Stimulated activated CD8-positive, alpha-beta memory T cell treated with anti-CD3 and anti-CD28 coated beads, Interleukin-4, amount 100 ng/mL, for 48 hours (primary cell): ENCODE measurements around the gene HPSE.
A peak's percentile ranks its signal among the peaks of the same experiment; 100 is the strongest.
"Not testable (repeated sequence)": the region's sequence is repeated elsewhere in the genome, so short reads cannot be mapped to it uniquely, and the experiment has no call there.

ENCODE experiments used
- DNase-seq: peaks from one replicate; pipeline ENCODE4 v3.0.0-alpha.2; 2020

The HPSE gene

DNA sequence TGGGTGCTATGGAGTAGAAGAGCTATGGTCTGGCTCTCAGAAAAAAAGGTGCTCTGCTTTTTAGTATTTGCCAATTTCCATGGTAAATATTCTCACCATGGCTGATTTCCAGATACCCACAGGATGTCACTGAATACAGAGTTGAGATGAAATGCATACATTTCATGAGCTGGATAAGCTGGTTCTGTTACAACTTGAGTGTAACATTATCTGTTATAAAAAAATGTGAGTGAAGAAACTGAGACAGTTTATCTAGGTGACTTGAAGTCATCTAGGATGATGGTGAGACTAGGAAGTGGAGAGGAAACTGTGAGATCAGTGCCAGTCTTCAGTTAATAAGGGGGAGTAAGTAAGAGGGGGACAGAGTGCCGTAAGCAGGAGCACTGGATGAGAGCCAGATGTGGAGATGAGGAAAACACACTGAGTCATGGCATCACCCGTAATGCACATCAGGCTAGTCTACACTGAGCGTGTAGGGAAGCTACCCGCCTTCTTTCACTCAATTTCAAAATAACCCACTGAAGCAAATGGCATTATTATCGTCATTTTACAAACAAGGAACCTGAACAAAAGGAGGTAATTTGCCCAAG is 5.0 kb downstream of the HPSE start:
- DNase-seq = no peak

DNA sequence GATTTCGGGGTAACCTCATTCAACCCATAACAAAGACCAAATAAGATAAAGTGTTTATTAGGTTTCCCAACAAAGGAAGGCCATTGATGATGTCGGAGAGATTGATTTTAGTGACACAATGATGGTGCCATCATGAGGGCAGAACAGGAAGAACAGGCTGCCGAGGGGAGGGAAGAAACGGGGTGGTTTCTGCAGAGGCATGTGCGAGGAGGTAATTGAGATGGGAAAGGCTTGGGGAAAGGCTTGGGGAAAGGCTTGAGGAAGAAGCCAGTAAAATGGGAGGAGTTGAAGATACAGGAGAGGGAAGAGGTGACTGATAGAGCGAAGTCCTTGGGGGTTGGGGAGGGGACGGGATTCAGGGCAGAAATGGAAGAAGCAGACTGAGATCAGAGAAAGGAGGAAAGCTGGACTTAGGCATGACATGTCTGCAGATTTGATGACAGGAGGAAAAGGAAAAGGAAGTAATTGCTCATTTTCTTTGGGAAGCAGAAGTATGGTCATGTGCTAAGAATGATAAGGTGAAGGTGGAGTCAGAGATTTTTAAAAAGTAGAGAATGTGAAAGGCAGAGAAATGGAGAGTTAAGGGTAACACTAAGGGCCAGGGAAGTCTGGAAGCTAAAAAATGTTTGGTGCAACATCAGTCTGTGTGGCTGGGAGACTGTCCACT is 6.0 kb downstream of the HPSE start:
- no peak for DNase-seq

DNA sequence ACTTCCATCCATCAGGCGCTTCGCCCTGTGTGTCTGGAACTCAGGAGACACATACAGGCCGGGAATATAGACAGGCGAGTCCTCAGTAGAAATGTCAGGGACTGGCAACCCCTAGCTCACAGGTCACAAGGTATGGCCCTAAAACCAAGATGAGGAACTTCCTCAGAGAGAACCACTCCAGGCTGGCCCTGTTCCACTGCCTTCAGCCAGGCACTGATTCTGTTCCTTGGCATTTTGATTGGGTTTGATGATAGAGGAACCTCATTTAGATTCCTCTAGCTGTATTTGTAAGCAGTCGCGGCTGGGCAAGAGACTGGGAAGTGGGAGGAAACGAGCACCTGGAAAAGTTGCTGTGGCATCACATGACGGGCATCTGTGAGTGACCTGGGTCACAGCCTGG is 8.1 kb downstream of the HPSE start:
- no peak for DNase-seq

DNA sequence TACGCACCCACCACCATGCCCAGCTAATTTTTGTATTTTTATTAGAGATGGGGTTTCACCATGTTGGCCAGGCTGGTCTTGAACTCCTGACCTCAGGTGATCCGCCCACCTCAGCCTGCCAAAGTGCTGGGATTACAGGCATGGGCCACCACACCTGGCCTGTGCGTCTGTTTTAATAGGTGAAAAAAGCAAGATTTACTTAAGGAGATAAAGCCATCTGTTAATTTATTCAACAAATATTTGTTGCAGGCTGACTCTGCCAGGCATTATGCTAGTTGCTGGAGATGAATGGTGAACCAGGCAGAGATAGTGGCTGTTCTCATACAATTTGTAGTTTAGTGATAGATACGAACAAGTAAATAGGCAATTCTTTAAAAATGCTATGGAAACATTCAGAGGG is 9.3 kb downstream of the HPSE start:
- DNase-seq = not testable (repeated sequence)

DNA sequence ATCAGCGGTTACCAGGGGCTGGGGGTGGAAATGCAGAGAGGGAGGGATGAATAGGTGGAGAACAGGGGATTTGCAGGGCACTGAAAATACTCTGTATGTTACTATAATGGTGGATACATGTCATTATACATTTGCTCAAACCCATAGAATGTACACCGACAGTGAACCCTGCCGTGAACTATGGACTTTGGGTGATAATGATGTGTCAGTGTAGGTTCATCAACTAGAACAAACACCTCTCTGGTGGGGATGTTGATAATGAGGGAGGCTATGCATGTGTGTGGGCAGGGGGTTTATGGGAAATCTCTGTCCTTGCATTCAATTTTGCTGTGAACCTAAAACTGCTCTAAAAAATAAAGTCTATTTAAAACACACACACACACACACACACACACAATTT is 11.5 kb downstream of the HPSE start:
- no peak for DNase-seq

DNA sequence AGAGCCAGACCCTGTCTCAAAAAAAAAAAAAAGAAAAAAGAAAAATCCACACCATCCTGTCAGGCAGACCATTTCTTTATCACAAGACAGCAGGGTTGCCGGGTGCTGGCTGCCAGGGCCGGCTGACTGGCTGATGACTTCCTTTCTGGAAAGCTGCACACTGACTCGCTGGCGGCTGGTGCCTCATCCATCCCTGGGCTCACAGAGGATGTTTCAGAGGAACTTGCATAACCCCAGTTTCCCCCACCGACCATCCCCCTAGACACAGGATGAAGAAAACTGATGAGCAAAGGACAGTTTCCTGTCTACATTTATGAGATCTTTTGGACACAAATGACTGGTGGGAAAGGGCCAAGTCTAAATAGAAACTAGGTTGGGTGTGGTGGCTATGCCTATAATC is 14.1 kb downstream of the HPSE start:
- DNase-seq = peak; percentile 37

DNA sequence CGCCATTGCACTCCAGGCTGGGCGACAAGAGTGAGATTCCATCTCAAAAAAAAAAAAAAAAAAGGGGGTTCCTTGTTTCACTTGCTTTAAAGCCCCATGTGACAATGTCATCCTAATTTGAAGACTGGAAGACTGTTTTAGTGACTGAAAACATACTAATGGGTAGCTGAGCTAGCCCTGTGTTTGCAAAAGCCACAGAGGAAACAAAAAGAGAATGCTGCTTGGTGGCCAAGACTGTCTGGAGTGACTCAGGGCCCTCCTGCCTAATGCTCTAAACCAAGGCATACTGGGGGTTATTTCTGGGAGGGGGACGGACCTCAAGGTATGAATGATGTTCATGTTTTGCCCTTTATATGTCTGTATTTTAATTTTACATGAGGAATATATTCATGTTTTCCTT is 16.0 kb downstream of the HPSE start:
- no peak for DNase-seq

DNA sequence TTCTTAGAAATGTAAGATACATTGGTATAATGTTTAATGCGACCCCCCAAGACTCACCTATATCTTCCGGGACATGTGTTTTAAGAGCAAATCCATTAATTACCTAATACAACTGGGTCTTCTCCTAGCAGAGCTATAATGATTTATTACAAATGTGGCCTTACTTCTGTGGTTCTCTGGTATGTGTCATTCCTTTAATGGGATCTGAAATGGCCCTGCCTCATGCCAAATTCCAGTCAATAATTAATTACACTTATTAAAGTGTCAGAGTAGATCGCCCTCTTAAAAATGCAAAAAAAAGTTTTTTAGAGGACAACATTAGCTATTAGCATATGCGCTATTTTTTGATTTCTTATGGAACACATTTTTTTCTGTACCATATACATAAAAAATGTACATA is 17.0 kb downstream of the HPSE start:
- no peak for DNase-seq

DNA sequence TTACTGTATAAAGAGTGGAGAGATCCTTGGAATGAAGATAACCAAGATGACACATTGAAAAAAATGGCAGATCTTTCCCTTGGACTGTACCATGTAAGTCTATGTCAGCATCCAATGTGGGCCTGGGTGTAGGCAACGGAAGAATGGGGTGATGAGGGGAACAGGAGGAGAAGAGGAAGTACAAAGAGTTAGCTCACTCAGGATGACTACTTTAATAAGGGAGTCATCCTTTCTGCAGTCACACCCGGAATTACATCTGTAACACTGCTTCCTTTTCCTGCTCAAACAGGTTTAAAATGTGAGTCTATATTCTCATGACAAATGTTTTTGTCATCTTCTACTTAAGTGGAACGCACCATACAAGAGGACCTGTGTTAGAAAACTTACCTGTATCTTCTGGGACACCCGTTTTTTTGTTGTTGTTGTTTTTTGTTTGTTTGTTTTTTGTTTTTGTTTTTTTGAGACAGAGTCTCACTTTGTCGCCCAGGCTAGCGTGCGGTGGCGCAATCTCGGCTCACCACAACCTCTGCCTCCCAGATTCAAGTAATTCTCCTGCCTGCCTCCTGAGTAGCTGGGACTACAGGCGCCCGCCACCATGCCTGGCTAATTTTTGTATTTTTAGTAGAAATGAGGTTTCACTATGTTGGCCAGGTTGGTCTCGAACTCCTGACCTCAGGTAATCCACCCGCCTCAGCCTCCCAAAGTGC is 18.0 kb downstream of the HPSE start:
- no peak for DNase-seq

DNA sequence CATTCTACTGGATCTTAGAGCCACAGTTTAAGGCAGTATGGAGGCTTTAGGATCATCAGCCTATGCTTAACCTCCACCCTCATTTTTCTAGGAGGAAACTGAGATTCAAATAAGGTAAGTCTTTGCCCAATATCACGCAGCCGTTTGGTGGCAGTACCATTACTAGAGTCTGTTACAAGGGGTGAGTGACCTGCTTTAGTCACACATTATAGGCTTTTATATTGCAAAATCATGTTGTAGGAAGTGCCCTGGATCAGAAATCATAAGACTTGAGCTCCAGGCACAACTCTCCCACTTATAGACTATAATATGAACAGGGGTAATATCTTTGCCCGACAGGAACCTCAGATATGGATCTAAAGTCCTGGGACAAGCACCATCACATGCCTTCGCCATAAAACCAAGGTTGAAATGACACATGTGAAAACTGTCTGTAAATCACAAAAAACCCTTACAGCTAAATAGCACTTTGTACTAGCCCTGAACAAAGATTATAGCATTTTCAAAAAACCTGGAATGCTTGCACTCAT is 19.2 kb downstream of the HPSE start:
- DNase-seq = no peak

DNA sequence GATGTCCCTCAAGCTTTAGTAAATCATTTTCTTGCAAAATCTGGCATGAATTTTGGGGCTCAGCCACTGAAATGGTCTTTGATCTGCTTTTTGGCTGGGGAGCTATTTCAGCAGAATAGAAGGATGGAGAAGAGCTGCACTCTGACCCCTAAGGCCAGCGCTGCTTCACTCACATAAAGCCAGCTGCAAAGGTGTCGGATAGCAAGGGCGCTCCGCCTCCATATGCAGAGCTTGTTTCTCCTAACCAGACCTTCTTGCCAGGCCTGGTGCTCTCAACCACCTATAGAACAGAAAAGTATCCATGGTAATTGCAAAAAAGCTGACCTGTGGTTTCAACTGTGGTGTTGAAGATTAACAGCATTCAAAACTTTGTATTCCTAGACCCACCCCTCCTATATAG is 26.0 kb downstream of the HPSE start:
- DNase-seq = no peak

DNA sequence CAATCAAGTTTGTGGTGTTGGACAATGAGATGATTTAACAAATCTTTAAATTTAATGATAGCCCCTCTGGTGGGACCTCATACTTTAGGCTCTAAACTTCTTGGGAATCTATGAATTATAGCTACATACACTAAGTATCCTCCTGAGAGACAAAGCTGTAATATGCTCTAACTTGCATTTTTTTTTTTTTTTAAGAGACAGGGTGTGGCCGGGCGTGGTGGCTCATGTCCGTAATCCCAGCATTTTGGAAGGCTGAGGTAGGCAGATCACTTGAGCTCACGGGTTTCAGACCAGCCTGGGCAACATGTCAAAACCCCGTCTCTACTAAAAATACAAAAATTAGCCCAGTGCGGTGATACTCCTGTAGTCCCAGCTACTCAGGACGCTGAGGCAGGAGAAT is 26.7 kb downstream of the HPSE start:
- DNase-seq = no peak

DNA sequence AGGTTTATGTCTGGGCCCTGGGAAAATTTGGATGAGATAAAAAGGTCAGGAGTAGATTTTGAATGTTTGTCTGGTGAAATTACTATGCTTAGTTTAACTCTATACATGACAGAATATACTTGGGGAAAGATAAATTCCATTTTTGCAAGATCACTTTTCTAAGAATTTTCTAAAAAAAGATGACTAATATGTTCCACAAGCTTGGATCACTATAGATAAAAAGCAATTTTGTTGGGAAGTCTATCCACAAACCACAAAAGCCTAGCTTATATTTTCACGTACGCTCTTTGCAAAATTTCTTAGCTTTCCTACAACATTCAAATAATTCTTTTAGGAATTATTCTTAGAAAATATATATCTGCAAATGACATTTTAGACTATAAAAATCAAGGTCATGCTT is 29.5 kb downstream of the HPSE start:
- DNase-seq = no peak

DNA sequence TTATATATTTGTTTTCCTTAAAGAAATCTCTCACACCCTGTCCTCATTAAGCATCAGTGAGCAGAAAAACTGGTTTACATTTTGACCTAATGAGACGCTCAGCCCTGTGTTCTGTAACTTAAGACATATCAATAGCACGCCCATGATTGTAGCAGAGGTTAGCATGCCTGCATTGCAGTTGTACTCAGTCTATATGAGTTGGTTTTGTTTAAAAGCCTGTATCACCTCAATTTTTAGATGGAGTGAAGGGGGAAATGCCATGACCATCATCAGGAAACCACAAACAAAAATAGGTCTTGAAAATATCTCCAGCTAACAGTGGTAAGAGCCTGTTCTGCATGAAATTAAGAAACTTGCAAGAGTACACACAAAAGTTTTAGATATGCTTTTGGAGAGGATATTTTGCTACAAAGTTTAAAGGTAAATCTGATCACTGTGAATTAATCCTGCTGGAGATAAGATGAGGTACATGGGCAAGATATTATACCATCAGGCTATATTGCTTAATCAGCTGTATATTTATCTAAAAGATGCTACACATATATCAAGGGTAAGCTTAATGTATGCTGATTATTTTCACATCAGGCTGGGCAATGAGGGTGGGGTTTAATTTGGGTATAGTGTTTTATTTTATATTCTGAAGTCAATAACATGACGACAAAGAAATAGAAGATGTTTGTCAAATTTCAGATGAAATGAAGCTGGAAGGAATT is 36.9 kb downstream of the HPSE start:
- DNase-seq = no peak

DNA sequence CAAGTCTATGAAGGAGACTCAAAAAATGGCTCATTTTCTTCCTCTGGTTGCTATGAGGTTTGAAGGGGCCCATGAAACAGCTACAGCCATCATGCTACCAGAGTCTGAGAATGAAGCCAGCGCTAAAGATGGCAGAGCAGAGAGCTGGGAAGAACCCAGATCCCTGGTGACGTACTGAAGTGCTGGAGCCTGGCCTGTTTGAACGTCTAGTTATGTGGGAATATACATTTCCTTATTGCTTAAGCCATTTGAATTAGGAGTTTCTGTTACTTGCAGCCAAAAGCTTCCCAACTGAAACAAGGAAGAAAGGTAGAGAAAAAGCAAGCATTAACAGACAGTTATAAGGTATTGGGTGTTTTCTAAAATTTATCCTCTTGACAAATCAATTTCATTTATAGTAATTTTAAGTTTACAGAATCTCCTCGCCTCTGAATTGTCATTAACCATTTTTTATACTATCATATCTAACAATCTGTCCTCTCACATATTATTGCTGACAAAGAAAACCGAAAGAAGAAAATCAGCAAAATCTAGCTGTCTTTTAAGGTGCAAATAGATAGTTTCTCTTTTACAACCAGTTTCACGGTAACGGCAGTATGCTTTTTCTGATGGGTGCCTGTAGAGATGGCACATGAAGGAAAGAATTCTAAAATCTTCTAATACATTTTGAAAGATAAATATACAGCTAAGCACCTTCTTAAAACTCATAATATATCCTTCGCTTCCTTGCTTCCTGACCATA is 41.2 kb downstream of the HPSE start:
- DNase-seq = no peak

DNA sequence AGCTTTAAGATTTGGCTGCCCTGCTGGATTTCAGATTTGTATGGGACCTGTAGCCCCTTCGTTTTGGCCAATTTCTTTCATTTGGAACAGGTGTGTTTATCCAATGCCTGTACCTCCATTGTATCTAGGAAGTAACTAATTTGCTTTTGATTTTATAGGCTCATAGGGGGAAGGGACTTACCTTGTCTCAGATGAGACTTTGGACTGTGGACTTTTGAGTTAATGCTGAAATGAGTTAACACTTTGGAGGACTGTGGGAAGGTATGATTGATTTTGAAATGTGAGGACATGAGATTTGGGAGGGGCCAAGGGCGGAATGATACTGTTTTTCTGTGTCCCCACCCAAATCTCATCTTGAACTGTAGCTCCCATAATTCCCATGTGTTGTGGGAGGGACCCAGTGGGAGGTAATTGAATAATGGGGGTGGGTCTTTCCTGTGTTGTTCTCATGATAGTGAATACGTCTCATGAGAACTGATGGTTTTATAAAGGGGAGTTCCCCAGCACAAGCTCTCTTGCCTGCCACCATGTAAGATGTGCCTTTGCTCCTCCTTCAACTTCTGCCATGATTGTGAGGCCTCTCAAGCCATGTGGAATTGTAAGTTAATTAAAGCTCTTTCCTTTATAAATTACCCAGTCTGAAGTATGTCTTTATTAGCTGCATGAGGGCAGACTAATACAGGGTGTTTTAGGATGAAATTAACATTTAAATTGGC is 44.4 kb downstream of the HPSE start:
- not testable (repeated sequence) for DNase-seq

DNA sequence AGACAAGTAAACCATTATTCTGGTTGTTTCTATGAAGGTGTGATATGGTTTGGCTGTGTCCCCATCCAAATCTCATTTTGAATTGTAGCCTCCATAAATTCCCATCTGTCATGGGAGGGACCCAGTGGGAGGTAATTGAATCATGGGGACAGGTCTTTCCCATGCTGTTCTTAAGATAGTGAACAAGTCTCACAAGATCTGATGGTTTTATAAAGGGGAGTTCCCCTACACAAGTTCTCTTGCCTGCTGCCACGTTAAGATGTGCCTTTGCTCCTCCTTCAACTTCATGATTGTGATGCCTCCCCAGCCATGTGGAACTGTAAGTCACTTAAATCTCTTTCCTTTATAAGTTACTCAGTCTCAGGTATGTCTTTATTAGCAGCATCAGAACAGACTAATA is 46.3 kb downstream of the HPSE start:
- DNase-seq = not testable (repeated sequence)

DNA sequence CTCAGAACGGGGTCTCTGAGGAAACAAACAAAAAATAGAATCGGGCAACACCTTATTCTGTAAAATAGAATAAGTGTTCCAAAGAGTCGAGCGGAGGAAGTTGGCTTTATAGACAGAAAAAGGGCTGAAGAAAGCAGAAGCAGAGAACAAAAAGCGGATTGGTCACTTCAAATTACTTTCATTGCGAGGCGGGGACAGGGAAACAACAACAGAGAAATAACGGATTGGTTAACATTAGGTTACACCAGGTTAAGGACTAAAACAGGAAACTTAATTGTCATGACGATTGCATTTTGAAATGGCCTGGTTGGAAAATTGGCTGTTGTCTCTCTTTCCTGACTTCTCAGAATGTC is 49.6 kb downstream of the HPSE start:
- DNase-seq = no peak

DNA sequence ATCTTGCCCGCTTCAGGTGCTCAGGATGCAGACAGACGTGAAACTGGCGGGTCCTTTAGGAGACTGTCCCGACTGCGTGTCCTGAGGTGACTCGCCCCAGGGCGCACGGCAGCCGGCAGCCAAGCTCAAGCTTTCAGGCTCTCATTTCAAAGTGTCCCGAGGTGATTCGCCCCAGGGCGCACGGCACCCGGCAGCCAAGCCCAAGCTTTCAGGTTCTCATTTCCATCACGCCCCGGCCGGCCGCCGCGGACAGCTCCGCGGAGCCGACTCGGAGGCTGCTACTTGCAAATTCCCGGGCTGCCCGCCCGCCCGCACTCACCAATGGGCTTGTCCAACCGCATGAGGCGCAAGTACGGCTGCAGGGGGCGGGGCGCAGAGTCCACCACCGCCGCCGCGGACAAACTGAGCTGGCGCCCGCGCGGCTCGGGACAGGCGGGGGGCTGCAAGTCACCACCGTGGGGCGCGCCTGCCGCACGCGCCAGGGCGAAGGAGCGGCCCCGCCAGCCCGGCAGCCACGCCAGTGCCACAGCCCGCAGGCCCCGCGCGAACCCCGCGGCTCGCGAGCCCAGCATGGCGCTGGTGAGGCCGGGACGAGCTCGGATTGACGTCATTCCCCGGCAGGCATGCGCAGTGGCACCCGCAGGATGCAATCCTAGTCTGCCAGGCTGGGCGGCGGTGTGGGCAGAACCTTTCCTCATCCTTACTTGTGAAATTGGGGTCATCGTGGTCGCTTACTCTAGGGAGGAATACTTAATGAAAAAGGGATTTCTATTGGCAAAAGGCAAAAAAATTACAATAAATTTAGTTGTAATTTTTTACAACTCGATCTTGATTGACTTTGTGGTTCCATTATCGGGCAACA is 50.2 kb downstream of the HPSE start, which contains the start of gene COQ2:
COQ2 (minus strand) TSS at position 606 of the 862 bp plus-strand sequence; CDS start at position 572, 34 bp downstream.
- peak; percentile 98 for DNase-seq

DNA sequence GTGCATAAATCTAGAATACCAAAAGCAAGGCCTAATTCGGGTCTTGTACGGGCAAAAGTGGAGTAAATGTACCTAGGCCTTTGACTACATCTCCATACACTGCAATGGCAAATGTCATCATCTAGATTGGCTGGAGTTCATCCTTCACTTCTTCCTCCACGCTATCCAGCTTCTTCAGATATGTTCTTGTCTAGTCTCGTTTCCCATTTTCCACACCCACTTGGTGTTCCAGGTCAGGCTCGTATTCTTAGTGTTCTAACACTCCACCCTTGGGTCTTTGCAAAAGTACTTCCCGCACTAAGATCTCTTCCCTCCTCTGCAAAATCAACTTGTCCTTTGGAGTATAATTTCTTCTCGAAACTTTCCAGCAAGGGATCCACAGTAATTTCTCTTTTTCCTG is 51.5 kb downstream of the HPSE start:
- no peak for DNase-seq

DNA sequence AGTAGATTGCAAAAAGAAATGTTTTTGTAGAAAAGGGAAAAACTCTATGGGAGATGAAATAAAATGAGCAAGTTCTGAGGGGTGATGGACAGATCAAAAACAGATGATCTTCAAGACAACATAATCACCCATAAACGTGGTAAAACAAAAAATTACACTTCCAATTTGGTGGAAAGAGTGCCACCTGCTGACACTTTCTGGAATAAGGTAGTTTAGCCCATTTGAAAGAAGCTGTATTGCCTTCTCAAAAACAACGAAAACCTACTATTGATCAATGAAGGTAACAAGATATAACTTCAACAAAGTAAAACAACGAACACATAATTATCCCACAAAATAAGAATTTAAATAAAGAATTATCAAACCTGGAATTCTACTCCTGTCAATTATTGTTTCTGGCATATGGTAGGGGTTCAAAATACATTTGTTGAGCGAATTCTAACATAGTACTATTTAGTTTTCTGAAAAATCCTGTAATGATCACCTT is 52.6 kb downstream of the HPSE start:
- DNase-seq = peak; percentile 73
